ENCODE data around the gene KCNQ1. TPM values are rescaled to one million over a fixed set of nuclear protein-coding genes. Genes with fewer than 3 reads are reported as not detected.

KCNQ1 gene
- total and polyA plus RNA-seq, 12 donors = 11.0 to 447 (median 320) TPM

GRCh38 chr11:2796091-2796490, 351.3 kb downstream of the KCNQ1 start:
- Histone ChIP-seq H3K4me1 (replicated peaks in 1 of 2) (peaks cover 0 to 8% of the 10 kb centered on the region in 2 donors), H3K27ac (no peak overlapping the region), H3K4me3 (no peak overlapping the region), H3K27me3 (no peaks in the 10 kb centered on the region), H3K36me3 (replicated peaks in 1 of 2) (no peaks in the 10 kb centered on the region), H3K9me3 (replicated peaks in 1 of 3) (no peaks in the 10 kb centered on the region)
- TF ChIP-seq POLR2A (IDR thresholded peaks at IDR 0.05) (no peak), CTCF (IDR thresholded peaks at IDR 0.05) (no peak)
- peak in 6 of 7 donors; percentile 14 to 54 (median 20) for DNase-seq
- intact Hi-C loops (cut with DNase I) = no loop called here
- 87 to 100% (median 87%) methylated on average over 8 to 15 of the region's 15 CpGs for WGBS, 4 donors

GRCh38 chr11:2796508-2797113, 351.8 kb downstream of the KCNQ1 start:
- intact Hi-C loops (cut with DNase I) = no loop called here

GRCh38 chr11:2797121-2797711, 352.4 kb downstream of the KCNQ1 start:
- WGBS, 4 donors = 63 to 79% (median 74%) methylated on average over 11 to 25 of the region's 25 CpGs
- peak overlapping the region in 1 of 5 donors; percentile 13 for H3K27ac ChIP-seq
- H3K9me3 ChIP-seq (replicated peaks in 1 of 3) = no peaks in the 10 kb centered on the region
- no peaks in the 10 kb centered on the region for H3K27me3 ChIP-seq
- intact Hi-C loops (cut with DNase I) = no loop called here
- no peak for TF ChIP-seq POLR2A (IDR thresholded peaks at IDR 0.05)
- TF ChIP-seq CTCF (IDR thresholded peaks at IDR 0.05) = no peak
- peak; percentile 40 to 56 (median 49) for DNase-seq
- no peaks in the 10 kb centered on the region for H3K36me3 ChIP-seq (replicated peaks in 1 of 2)
- H3K4me1 ChIP-seq (replicated peaks in 1 of 2) = peaks cover 0 to 8% of the 10 kb centered on the region in 2 donors
- no peak overlapping the region for H3K4me3 ChIP-seq

More at GRCh38 chr11:2796508-2797113, 351.8 kb downstream of the KCNQ1 start:
- DNase-seq = peak in 6 of 7 donors; percentile 1 to 40 (median 14)
- Histone ChIP-seq H3K9me3 (replicated peaks in 1 of 3) (no peaks in the 10 kb centered on the region), H3K36me3 (replicated peaks in 1 of 2) (no peaks in the 10 kb centered on the region), H3K4me3 (no peak overlapping the region), H3K27ac (no peak overlapping the region), H3K4me1 (replicated peaks in 1 of 2) (peaks cover 0 to 8% of the 10 kb centered on the region in 2 donors), H3K27me3 (no peaks in the 10 kb centered on the region)
- 89 to 98% (median 90%) methylated on average over 19 to 32 of the region's 32 CpGs for WGBS, 4 donors
- no peak for TF ChIP-seq CTCF (IDR thresholded peaks at IDR 0.05)
- TF ChIP-seq POLR2A (IDR thresholded peaks at IDR 0.05) = no peak

- Histone ChIP-seq H3K27me3 (no peaks in the 10 kb centered on the region), H3K36me3 (replicated peaks in 1 of 2) (no peaks in the 10 kb centered on the region), H3K4me1 (replicated peaks in 1 of 2) (peaks cover 0 to 8% of the 10 kb centered on the region in 2 donors), H3K9me3 (replicated peaks in 1 of 3) (no peaks in the 10 kb centered on the region), H3K4me3 (no peak overlapping the region), H3K27ac (no peak overlapping the region)
- DNase-seq = peak in 6 of 7 donors; percentile 1 to 44 (median 13)
- TF ChIP-seq CTCF (IDR thresholded peaks at IDR 0.05) (no peak), POLR2A (IDR thresholded peaks at IDR 0.05) (no peak)
- intact Hi-C loops (cut with DNase I) = no loop called here
- WGBS, 4 donors = 84 to 97% (median 91%) methylated on average over 2 to 9 of the region's 9 CpGs
These were observed 353.0 kb downstream of the KCNQ1 start for GRCh38 chr11:2797741-2798361.

Data from adrenal gland (tissue), 12 donors.